Measurements from ENCODE around the gene TRIP6. TPM values are rescaled to one million over a fixed set of nuclear protein-coding genes. Genes with fewer than 3 reads are reported as not detected.

The TRIP6 gene
- total RNA-seq, 2 donors from 2014 or later: 71.9 to 103 TPM

- Histone ChIP-seq H3K27ac (no peak overlapping the region), H3K27me3 (replicated peaks; ENCODE audit: insufficient read depth) (peaks cover 8% of the 10 kb centered on the region), H3K4me1 (ENCODE audit: control insufficient read depth in 1 of 2, low read depth in 2 of 2) (peaks cover 7 to 27% of the 10 kb centered on the region in 2 donors), H3K9me3 (no peaks in the 10 kb centered on the region), H3K36me3 (no peaks in the 10 kb centered on the region), H3K4me3 (peak overlapping the region; percentile 62)
- DNase-seq (ENCODE audit: low spot score) (no peak), ATAC-seq (ENCODE audit: insufficient number of reproducible peaks, low FRiP score, low read depth) (no peak)
- TF ChIP-seq CTCF (IDR thresholded peaks at IDR 0.05): no peak
These were observed 29.0 kb downstream of the TRIP6 start for GRCh38 chr7:100895956-100896731.

- no peak for DNase-seq (ENCODE audit: low spot score)
- H3K4me3 ChIP-seq: peak overlapping the region; percentile 62
- H3K4me1 ChIP-seq (ENCODE audit: control insufficient read depth in 1 of 2, low read depth in 2 of 2): peaks cover 7 to 25% of the 10 kb centered on the region in 2 donors
- H3K27ac ChIP-seq: no peak overlapping the region
- no peaks in the 10 kb centered on the region for H3K36me3 ChIP-seq
- peaks cover 8% of the 10 kb centered on the region for H3K27me3 ChIP-seq (replicated peaks; ENCODE audit: insufficient read depth)
- H3K9me3 ChIP-seq: no peaks in the 10 kb centered on the region
- TF ChIP-seq CTCF (IDR thresholded peaks at IDR 0.05): peak; percentile 77
- no peak for ATAC-seq (ENCODE audit: insufficient number of reproducible peaks, low FRiP score, low read depth)
These were observed 29.8 kb downstream of the TRIP6 start for GRCh38 chr7:100896732-100897608.

GRCh38 chr7:100897772-100898454 lies 30.7 kb downstream of the TRIP6 start:
- TF ChIP-seq CTCF (IDR thresholded peaks at IDR 0.05): no peak
- Histone ChIP-seq H3K9me3 (no peaks in the 10 kb centered on the region), H3K4me3 (no peak overlapping the region), H3K27me3 (replicated peaks; ENCODE audit: insufficient read depth) (peaks cover 8% of the 10 kb centered on the region), H3K36me3 (no peaks in the 10 kb centered on the region), H3K27ac (no peak overlapping the region), H3K4me1 (ENCODE audit: control insufficient read depth in 1 of 2, low read depth in 2 of 2) (peaks cover 7 to 25% of the 10 kb centered on the region in 2 donors)
- DNase-seq (ENCODE audit: low spot score) (no peak), ATAC-seq (ENCODE audit: insufficient number of reproducible peaks, low FRiP score, low read depth) (no peak)

- H3K4me3 ChIP-seq: no peak overlapping the region
- no peak for TF ChIP-seq CTCF (IDR thresholded peaks at IDR 0.05)
- no peak overlapping the region for H3K27ac ChIP-seq
- no peaks in the 10 kb centered on the region for H3K36me3 ChIP-seq
- DNase-seq (ENCODE audit: low spot score): no peak
- no peak for ATAC-seq (ENCODE audit: insufficient number of reproducible peaks, low FRiP score, low read depth)
- H3K9me3 ChIP-seq: no peaks in the 10 kb centered on the region
- peaks cover 8% of the 10 kb centered on the region for H3K27me3 ChIP-seq (replicated peaks; ENCODE audit: insufficient read depth)
- peaks cover 7 to 25% of the 10 kb centered on the region in 2 donors for H3K4me1 ChIP-seq (ENCODE audit: control insufficient read depth in 1 of 2, low read depth in 2 of 2)
These were observed 32.2 kb downstream of the TRIP6 start for GRCh38 chr7:100899432-100899831.

- Histone ChIP-seq H3K9me3 (no peaks in the 10 kb centered on the region), H3K4me3 (no peak overlapping the region), H3K4me1 (ENCODE audit: control insufficient read depth in 1 of 2, low read depth in 2 of 2) (peaks cover 0 to 14% of the 10 kb centered on the region in 2 donors), H3K27me3 (replicated peaks; ENCODE audit: insufficient read depth) (peaks cover 7% of the 10 kb centered on the region), H3K27ac (no peak overlapping the region), H3K36me3 (no peaks in the 10 kb centered on the region)
- ATAC-seq (ENCODE audit: insufficient number of reproducible peaks, low FRiP score, low read depth): no peak
- TF ChIP-seq CTCF (IDR thresholded peaks at IDR 0.05): no peak
- DNase-seq (ENCODE audit: low spot score): no peak
These were observed 33.8 kb downstream of the TRIP6 start for GRCh38 chr7:100900978-100901377.
